ENCODE data around the gene DEPDC1B. TPM values are rescaled to one million over a fixed set of nuclear protein-coding genes. Genes with fewer than 3 reads are reported as not detected.

DEPDC1B gene
- total and polyA plus RNA-seq, 2 experiments from 2014 or later = 38.3 to 67.9 TPM

DNA sequence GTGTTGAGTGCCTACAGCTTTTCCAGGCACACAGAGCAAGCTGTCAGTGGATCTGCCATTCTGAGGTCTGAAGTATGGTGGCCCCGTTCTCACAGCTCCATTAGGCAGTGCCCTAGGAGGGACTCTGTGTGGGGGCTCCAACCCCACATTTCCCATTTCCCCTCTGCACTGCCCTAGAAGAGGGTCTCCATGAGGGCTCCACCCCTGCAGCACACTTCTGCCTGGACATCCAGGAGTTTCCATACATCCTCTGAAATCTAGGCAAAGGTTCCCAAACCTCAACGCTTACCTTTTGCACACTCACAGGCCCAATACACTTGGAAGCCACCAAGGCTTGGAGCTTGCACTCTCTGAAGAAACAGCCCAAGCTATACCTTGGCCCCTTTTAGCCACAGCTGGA is 131.3 kb downstream of the DEPDC1B start (continued):
- TF ChIP-seq ZNF462 (CRISPR knock-in tag; IDR thresholded peaks at IDR 0.05) (no peak), ZNF114 (CRISPR knock-in tag; IDR thresholded peaks at IDR 0.05) (no peak), EZH2phosphoT487 (IDR thresholded peaks at IDR 0.05; ENCODE audit: unreplicated experiment) (no peak), POLR2AphosphoS5 (IDR thresholded peaks at IDR 0.05; ENCODE audit: low read depth) (no peak)

DNA sequence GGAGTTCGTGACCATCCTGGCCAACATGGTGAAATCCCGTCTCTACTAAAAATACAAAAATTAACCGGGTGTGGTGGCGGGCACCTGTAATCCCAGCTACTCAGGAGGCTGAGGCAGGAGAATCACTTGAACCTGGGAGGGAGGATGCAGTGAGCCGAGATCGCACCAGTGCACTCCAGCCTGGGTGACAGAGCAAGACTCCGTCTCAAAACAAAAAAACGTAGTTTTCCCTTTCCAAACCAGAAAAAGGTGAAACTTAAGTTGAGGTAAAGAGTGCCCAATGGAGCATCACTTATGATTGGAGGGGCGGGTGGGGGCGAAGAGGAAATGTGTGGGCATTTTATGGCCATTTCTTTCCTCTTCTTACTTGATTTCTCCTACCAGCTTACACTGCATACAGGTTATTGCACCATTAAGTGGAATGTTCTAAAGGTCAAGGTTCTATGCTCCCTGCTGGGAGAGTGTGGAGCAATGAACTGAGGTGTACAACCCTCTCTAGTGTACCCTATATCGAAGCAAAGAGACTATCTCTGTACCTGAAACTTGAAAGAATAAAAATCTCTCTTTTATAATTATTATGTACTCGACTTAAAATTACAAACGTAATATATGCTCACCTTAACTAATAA is 136.2 kb downstream of the DEPDC1B start:
- Mint-ChIP-seq H3K9me3 (peaks cover 33% of the 10 kb centered on the region), H3K36me3 (ENCODE audit: low read depth) (peaks cover 19% of the 10 kb centered on the region; the same call in 2 of the 3 replicates), H3K4me3 (no peak overlapping the region), H3K27me3 (ENCODE audit: insufficient read depth, low read depth, poor library complexity) (no peaks in the 10 kb centered on the region), H3K27ac (no peak overlapping the region), H3K4me1 (no peaks in the 10 kb centered on the region)
- Histone ChIP-seq H2AFZ (no peak overlapping the region), H3K4me3 (no peak overlapping the region), H3F3A (replicated peaks; ENCODE audit: low read depth) (no peaks in the 10 kb centered on the region), H3K9me2 (ENCODE audit: insufficient read depth) (no peaks in the 10 kb centered on the region), H4K20me1 (replicated peaks; ENCODE audit: insufficient read depth) (no peaks in the 10 kb centered on the region), H3K36me3 (ENCODE audit: insufficient read depth) (peaks cover 13% of the 10 kb centered on the region; the same call in 1 of the 2 replicates), H3K4me2 (no peak overlapping the region), H3K4me1 (ENCODE audit: insufficient read depth) (no peaks in the 10 kb centered on the region), H3K27ac (ENCODE audit: low read depth) (no peak overlapping the region), H3K79me2 (replicated peaks; ENCODE audit: insufficient read depth) (no peaks in the 10 kb centered on the region), H3K27me3 (ENCODE audit: insufficient read depth) (no peaks in the 10 kb centered on the region)
- DNase-seq (ENCODE audit: low spot score) = no peak
- no peak for ATAC-seq
- TF ChIP-seq, protein P1, sequence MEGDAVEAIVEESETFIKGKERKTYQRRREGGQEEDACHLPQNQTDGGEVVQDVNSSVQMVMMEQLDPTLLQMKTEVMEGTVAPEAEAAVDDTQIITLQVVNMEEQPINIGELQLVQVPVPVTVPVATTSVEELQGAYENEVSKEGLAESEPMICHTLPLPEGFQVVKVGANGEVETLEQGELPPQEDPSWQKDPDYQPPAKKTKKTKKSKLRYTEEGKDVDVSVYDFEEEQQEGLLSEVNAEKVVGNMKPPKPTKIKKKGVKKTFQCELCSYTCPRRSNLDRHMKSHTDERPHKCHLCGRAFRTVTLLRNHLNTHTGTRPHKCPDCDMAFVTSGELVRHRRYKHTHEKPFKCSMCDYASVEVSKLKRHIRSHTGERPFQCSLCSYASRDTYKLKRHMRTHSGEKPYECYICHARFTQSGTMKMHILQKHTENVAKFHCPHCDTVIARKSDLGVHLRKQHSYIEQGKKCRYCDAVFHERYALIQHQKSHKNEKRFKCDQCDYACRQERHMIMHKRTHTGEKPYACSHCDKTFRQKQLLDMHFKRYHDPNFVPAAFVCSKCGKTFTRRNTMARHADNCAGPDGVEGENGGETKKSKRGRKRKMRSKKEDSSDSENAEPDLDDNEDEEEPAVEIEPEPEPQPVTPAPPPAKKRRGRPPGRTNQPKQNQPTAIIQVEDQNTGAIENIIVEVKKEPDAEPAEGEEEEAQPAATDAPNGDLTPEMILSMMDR (conservative IDR thresholded peaks at IDR 0.05; ENCODE audit: low read depth in 2 of 2) = no peak
- TF ChIP-seq, protein P2, sequence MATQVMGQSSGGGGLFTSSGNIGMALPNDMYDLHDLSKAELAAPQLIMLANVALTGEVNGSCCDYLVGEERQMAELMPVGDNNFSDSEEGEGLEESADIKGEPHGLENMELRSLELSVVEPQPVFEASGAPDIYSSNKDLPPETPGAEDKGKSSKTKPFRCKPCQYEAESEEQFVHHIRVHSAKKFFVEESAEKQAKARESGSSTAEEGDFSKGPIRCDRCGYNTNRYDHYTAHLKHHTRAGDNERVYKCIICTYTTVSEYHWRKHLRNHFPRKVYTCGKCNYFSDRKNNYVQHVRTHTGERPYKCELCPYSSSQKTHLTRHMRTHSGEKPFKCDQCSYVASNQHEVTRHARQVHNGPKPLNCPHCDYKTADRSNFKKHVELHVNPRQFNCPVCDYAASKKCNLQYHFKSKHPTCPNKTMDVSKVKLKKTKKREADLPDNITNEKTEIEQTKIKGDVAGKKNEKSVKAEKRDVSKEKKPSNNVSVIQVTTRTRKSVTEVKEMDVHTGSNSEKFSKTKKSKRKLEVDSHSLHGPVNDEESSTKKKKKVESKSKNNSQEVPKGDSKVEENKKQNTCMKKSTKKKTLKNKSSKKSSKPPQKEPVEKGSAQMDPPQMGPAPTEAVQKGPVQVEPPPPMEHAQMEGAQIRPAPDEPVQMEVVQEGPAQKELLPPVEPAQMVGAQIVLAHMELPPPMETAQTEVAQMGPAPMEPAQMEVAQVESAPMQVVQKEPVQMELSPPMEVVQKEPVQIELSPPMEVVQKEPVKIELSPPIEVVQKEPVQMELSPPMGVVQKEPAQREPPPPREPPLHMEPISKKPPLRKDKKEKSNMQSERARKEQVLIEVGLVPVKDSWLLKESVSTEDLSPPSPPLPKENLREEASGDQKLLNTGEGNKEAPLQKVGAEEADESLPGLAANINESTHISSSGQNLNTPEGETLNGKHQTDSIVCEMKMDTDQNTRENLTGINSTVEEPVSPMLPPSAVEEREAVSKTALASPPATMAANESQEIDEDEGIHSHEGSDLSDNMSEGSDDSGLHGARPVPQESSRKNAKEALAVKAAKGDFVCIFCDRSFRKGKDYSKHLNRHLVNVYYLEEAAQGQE (IDR thresholded peaks at IDR 0.05; ENCODE audit: unreplicated experiment) = no peak
- TF ChIP-seq CREB1 (CRISPR knock-in tag; IDR thresholded peaks at IDR 0.05; ENCODE audit: low read depth) (no peak), JUNB (IDR thresholded peaks at IDR 0.05; ENCODE audit: unreplicated experiment) (no peak), ZNF331 (CRISPR knock-in tag; IDR thresholded peaks at IDR 0.05; ENCODE audit: low read depth) (no peak), POLR2AphosphoS5 (IDR thresholded peaks at IDR 0.05; ENCODE audit: low read depth) (no peak)

All from GM23338 (cell line).